Brain pericyte (primary cell): Measurements from ENCODE around the gene NUS1.
"Not testable (repeated sequence)": the region's sequence is repeated elsewhere in the genome, so short reads cannot be mapped to it uniquely, and the experiment has no call there.

Source experiments
- DNase-seq: peaks from one replicate; pipeline ENCODE4 v3.0.0-alpha.2; 2012; ENCODE audit warnings: low read depth, low spot score

NUS1 gene

GRCh38 chr6:117674991-117675657 is at the start of gene NUS1:
NUS1 (plus strand) TSS chr6:117675469; CDS start chr6:117675671, 202 bp downstream.
- peak; percentile 92 for DNase-seq

- DNase-seq: no peak
Measured at GRCh38 chr6:117627533-117627932, 47.7 kb upstream of the NUS1 start.

- DNase-seq: no peak
Measured at GRCh38 chr6:117629119-117629660, 46.1 kb upstream of the NUS1 start.

- no peak for DNase-seq
Measured at GRCh38 chr6:117637770-117638169, 37.5 kb upstream of the NUS1 start.

GRCh38 chr6:117642976-117643375 is 32.3 kb upstream of the NUS1 start:
- DNase-seq: no peak

- DNase-seq: not testable (repeated sequence)
Measured at GRCh38 chr6:117651984-117652383, 23.3 kb upstream of the NUS1 start.

- no peak for DNase-seq
Measured at GRCh38 chr6:117653949-117654348, 21.3 kb upstream of the NUS1 start.

- no peak for DNase-seq
Measured at GRCh38 chr6:117655380-117655779, 19.9 kb upstream of the NUS1 start.

- no peak for DNase-seq
Measured at GRCh38 chr6:117666881-117667280, 8.4 kb upstream of the NUS1 start.

GRCh38 chr6:117668736-117669135 is 6.5 kb upstream of the NUS1 start:
- no peak for DNase-seq

GRCh38 chr6:117674503-117674902 is 766 bp upstream of the NUS1 start:
- no peak for DNase-seq

GRCh38 chr6:117675658-117676301 is 511 bp downstream of the NUS1 start:
- DNase-seq: not testable (repeated sequence)

- DNase-seq: no peak
Measured at GRCh38 chr6:117676577-117677218, 1.4 kb downstream of the NUS1 start.

- no peak for DNase-seq
Measured at GRCh38 chr6:117677553-117678141, 2.4 kb downstream of the NUS1 start.

GRCh38 chr6:117681162-117681741 is 6.0 kb downstream of the NUS1 start:
- no peak for DNase-seq

- DNase-seq: no peak
Measured at GRCh38 chr6:117684749-117685148, 9.5 kb downstream of the NUS1 start.

GRCh38 chr6:117685359-117685758 is 10.1 kb downstream of the NUS1 start:
- no peak for DNase-seq

GRCh38 chr6:117687021-117687648 is 11.9 kb downstream of the NUS1 start:
- no peak for DNase-seq

GRCh38 chr6:117689584-117689983 is 14.3 kb downstream of the NUS1 start:
- DNase-seq: not testable (repeated sequence)

GRCh38 chr6:117706504-117706903 is 31.2 kb downstream of the NUS1 start:
- no peak for DNase-seq

GRCh38 chr6:117706936-117707509 is 31.8 kb downstream of the NUS1 start:
- not testable (repeated sequence) for DNase-seq
